ENCODE measurements around the gene KRT37.

- no peak for TF ChIP-seq CTCF (IDR thresholded peaks at IDR 0.05)
- TF ChIP-seq POLR2A (IDR thresholded peaks at IDR 0.05) = no peak
Measured at GRCh38 chr17:41391535-41391934, 32.9 kb downstream of the KRT37 start.

Measured in thyroid gland (tissue), 4 donors.